HFF-Myc (cell line): ENCODE results near the gene ST6GALNAC6.
"Not testable (repeated sequence)": the region's sequence is repeated elsewhere in the genome, so short reads cannot be mapped to it uniquely, and the experiment has no call there.

ENCODE experiments used
- DNase-seq: peaks from one replicate; pipeline ENCODE4 v3.0.0-alpha.2; 2011; ENCODE audit warnings: low read depth; ENCODE audit errors: extremely low read depth
- H3K4me3 ChIP-seq: replicated peaks from 2 replicates; pipeline ENCODE4 v1.5.1; 2011; ENCODE audit warnings: low read depth, mild to moderate bottlenecking, control low read depth, low read length
- CTCF ChIP-seq: IDR thresholded peaks from 2 replicates; pipeline ENCODE4 v1.5.1; 2012; ENCODE audit warnings: mild to moderate bottlenecking, low read depth, low read length, control low read depth; ENCODE audit errors: missing control alignments

Gene ST6GALNAC6

GRCh38 chr9:127838375-127839078 lies 60.9 kb downstream of the ST6GALNAC6 start:
- no peak for TF ChIP-seq CTCF
- DNase-seq = peak; percentile 36
- H3K4me3 ChIP-seq = no peak overlapping the region

GRCh38 chr9:127837346-127837745 lies 62.1 kb downstream of the ST6GALNAC6 start:
- TF ChIP-seq CTCF = no peak
- DNase-seq = no peak
- no peak overlapping the region for H3K4me3 ChIP-seq

GRCh38 chr9:127836561-127836960 lies 62.8 kb downstream of the ST6GALNAC6 start:
- not testable (repeated sequence) for H3K4me3 ChIP-seq, DNase-seq

- DNase-seq = no peak
- TF ChIP-seq CTCF = no peak
- H3K4me3 ChIP-seq = no peak overlapping the region
These were observed 63.3 kb downstream of the ST6GALNAC6 start for GRCh38 chr9:127835991-127836516.
